Tibial nerve (tissue), 4 donors: ENCODE data around the gene SLC25A22. TPM values are rescaled to one million over a fixed set of nuclear protein-coding genes. Genes with fewer than 3 reads are reported as not detected.

Experiments
- DNase-seq, 2 donors: peaks; one replicate each; pipeline ENCODE4 v3.0.0-alpha.2; 2019; ENCODE audit warnings: low spot score in 2 of 2
- H3K27ac ChIP-seq, 4 donors: fragments of 200-600 bp; sonication (generic) in 3 of 4; one replicate each; pipeline ENCODE4 v1.5.1; 2017 to 2019; ENCODE audit warnings: mild to moderate bottlenecking in 1 of 4
- H3K27me3 ChIP-seq, 2 donors: fragments of 200-600 bp; sonication (generic) in 1 of 2; one replicate each; pipeline versions ENCODE4 v1.5.1 to v1.6.0; 2017 to 2019
- H3K36me3 ChIP-seq, 3 donors: fragments of 200-600 bp; sonication (generic); one replicate each; pipeline ENCODE4 v1.5.1; 2018 to 2019
- H3K4me1 ChIP-seq, 4 donors: fragments of 200-600 bp; sonication (generic) in 3 of 4; one replicate each; pipeline ENCODE4 v1.5.1; 2017 to 2019
- H3K4me3 ChIP-seq, 4 donors: fragments of 200-600 bp; sonication (generic) in 3 of 4; one replicate each; pipeline ENCODE4 v1.5.1; 2017 to 2019; ENCODE audit warnings: mild to moderate bottlenecking in 1 of 4, moderate library complexity in 1 of 4
- H3K9me3 ChIP-seq, 4 donors: fragments of 200-600 bp; sonication (generic) in 3 of 4; one replicate each; pipeline ENCODE4 v1.5.1; 2017 to 2019
- CTCF ChIP-seq, 5 experiments: fragments of 200-600 bp in 3 of 5; fragments of 450-650 bp in 2 of 5; sonication (generic) in 3 of 5; IDR thresholded peaks; one replicate each; pipeline ENCODE4 v1.5.1; 2016 to 2019; ENCODE audit warnings: antibody characterized with exemption in 5 of 5, mild to moderate bottlenecking in 3 of 5, moderate library complexity in 2 of 5
- EP300 ChIP-seq, 2 donors: sonication (generic); formaldehyde crosslinking; IDR thresholded peaks; one replicate each; pipeline ENCODE4 v1.6.1; 2017; ENCODE audit warnings: antibody characterized with exemption in 2 of 2, mild to moderate bottlenecking in 1 of 2
- POLR2A ChIP-seq, 2 donors: fragments of 450-650 bp; IDR thresholded peaks; one replicate each; pipeline ENCODE4 v1.6.1; 2017; ENCODE audit warnings: antibody characterized with exemption in 2 of 2, mild to moderate bottlenecking in 2 of 2, moderate library complexity in 2 of 2
- WGBS, 2 donors: methylation state at CpG; one replicate each; pipeline ENCODE4 v1.1.5; 2018; 5-methylcytosine and 5-hydroxymethylcytosine counted together
- total RNA-seq, 4 donors: library from RNA; depleted of rRNA; stranded (reverse); fragments of >200 nt; gene quantifications; one replicate each; pipeline ENCODE4 v1.1.0, GENCODE V29; 2016

SLC25A22 gene
- total RNA-seq, 4 donors from 2014 or later, result 8.0 to 17.5 (median 10.0) TPM

DNA sequence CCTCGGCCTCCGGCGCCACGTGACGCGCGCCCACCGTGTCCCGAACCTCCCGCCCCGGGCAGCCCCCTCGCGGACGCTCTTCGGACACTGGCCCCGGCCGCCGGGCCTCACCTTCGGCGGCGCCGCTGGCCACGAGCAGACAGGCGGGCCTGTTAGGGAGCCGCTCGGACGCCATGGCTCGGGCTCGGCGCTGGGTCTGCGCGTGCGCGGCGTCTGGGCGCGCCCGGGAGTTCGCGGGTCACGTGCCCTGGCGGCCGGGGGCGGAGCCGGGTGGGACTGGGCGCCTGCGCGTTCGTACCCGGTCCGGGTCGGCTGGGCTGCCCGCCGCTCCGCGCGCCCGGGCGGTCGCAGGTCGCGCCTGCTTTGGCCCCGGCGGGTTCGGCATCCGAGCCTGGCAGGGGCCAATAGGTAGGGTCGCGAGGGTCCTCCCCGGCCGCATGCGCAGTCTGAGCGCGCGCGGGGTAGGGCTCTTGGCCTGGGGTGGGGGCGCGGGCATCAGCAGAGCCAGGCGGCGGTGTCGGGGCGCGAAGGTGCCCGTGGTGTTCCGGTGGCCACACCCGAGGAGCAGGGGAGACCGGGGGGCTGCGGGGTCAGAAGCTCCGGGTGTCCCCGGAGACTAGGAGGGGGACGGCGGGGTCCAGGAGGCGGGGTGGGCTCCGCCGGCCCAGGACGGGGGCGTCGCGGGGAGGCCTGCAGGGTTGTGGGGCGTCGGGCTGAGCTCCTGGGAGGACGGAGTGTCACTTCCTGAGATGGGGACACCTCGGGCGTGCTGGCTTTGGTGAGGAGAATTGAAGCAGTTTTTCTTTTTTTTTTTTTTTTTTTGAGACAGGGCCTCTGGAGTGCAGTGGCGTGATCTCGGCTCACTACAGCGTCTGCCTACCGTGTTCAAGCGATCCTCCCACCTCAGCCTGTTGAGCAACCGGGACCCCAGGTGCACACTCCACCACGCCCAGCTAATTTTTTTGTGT lies 20.5 kb downstream of the SLC25A22 start, which contains the start of gene GATD1:
GATD1 (minus strand) TSS at position 200 of the 968 bp plus-strand sequence; CDS start at position 175, 25 bp downstream.
- Histone ChIP-seq H3K27ac (peak within 1 kb of the TSS; percentile 79 to 94 (median 88)), H3K4me3 (peak within 1 kb of the TSS; percentile 74 to 96 (median 87)), H3K36me3 (peaks cover 0 to 30% (median 0%) of the 10 kb centered on the region in 3 donors), H3K9me3 (no peaks in the 10 kb centered on the region), H3K4me1 (peaks cover 0 to 64% (median 29%) of the 10 kb centered on the region in 4 donors), H3K27me3 (no peaks in the 10 kb centered on the region)
- DNase-seq, result peak; percentile 82 to 83
- TF ChIP-seq CTCF (IDR thresholded peaks at IDR 0.05) (peak in 1 of 5 experiments; percentile 9), POLR2A (IDR thresholded peaks at IDR 0.05) (peak; percentile 63 to 88), EP300 (IDR thresholded peaks at IDR 0.05) (no peak)
- 1% methylated on average over 40 to 81 of the region's 110 CpGs for whole genome bisulfite sequencing, 2 donors

- Histone ChIP-seq H3K27ac (peak overlapping the region; percentile 79 to 94 (median 88)), H3K27me3 (no peaks in the 10 kb centered on the region), H3K4me1 (peaks cover 0 to 72% (median 33%) of the 10 kb centered on the region in 4 donors), H3K36me3 (peaks cover 0 to 31% (median 0%) of the 10 kb centered on the region in 3 donors), H3K4me3 (peak overlapping the region; percentile 65 to 96 (median 87)), H3K9me3 (no peaks in the 10 kb centered on the region)
- no peak for DNase-seq
- no peak for TF ChIP-seq CTCF (IDR thresholded peaks at IDR 0.05)
- no peak for TF ChIP-seq POLR2A (IDR thresholded peaks at IDR 0.05)
- no peak for TF ChIP-seq EP300 (IDR thresholded peaks at IDR 0.05)
- 0 to 3% methylated on average over 7 to 19 of the region's 65 CpGs for WGBS, 2 donors
These were observed 21.4 kb downstream of the SLC25A22 start for GRCh38 chr11:776561-777287.

DNA sequence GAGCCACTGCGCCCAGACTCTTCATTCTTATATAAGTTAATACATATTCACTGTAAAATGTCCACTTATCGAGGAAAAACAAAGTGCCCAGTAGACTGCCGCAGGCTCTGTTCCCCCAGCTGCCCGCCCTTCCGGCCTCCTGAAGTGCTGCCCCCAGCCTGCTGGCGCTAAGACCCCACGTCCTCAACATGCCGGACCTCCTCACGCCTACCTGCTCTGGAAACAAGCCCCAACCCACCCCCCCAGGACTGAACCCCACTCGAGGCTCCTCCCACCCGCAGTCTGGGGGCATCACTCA lies 21.9 kb downstream of the SLC25A22 start:
- Histone ChIP-seq H3K36me3 (peaks cover 0 to 34% (median 0%) of the 10 kb centered on the region in 3 donors), H3K27ac (peak overlapping the region in 3 of 4 donors; percentile 84 to 94 (median 93)), H3K9me3 (no peaks in the 10 kb centered on the region), H3K4me1 (peaks cover 0 to 77% (median 35%) of the 10 kb centered on the region in 4 donors), H3K4me3 (peak overlapping the region; percentile 65 to 96 (median 87)), H3K27me3 (no peaks in the 10 kb centered on the region)
- DNase-seq, result no peak
- no peak for TF ChIP-seq CTCF (IDR thresholded peaks at IDR 0.05)
- TF ChIP-seq POLR2A (IDR thresholded peaks at IDR 0.05), result no peak
- no peak for TF ChIP-seq EP300 (IDR thresholded peaks at IDR 0.05)
- WGBS, 2 donors, result 24 to 30% methylated on average over 11 of the region's 11 CpGs

DNA sequence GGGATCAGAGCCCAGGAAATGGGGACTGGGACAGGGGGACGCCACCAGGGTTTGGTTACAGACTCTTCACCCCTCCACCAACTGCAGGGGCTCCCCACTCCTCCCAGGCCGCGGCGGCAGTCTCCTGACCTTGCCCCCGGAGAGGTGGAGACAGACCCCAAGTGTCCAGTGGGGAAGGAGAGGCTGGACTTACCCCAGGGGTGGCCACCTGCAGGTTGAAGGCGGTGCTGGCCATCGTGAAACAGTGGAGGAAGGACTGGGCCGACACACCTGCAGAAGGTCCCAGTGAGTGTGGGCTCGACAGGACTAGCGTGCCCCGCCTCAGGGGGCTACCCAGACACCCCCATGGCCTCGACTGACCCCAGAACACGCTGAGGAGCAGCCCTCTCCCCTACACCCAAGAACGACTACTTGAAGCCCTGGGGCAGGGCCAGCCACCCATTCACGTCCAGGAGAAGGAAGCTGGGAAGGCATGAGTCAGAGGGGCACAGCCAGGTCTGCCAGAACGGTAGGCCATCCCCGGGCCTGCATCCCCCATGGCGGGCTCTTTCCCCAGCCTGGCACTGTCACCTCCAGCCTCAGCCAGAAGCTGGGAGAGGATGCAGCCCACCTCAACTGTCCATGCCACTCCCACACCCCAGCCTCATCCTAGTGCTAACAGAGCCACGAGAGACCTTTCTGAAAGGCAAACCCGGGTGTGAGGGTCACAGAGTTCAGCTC lies 23.0 kb downstream of the SLC25A22 start:
- TF ChIP-seq EP300 (IDR thresholded peaks at IDR 0.05) (no peak), CTCF (IDR thresholded peaks at IDR 0.05) (no peak), POLR2A (IDR thresholded peaks at IDR 0.05) (no peak)
- Histone ChIP-seq H3K4me1 (peaks cover 0 to 77% (median 35%) of the 10 kb centered on the region in 4 donors), H3K9me3 (no peaks in the 10 kb centered on the region), H3K27ac (peak overlapping the region in 2 of 4 donors; percentile 26 to 94), H3K36me3 (peaks cover 0 to 39% (median 2%) of the 10 kb centered on the region in 3 donors), H3K4me3 (no peak overlapping the region), H3K27me3 (no peaks in the 10 kb centered on the region)
- 67 to 75% methylated on average over 18 to 20 of the region's 20 CpGs for WGBS, 2 donors
- DNase-seq, result no peak
